Breast epithelium (tissue), 3 donors: ENCODE data around the gene KCND2.

Experiments
- CTCF ChIP-seq, 3 donors: fragments of 450-650 bp; IDR thresholded peaks; one replicate each; pipeline ENCODE4 v1.5.1; 2016 to 2017; ENCODE audit warnings: antibody characterized with exemption in 3 of 3, mild to moderate bottlenecking in 3 of 3, moderate library complexity in 3 of 3
- POLR2A ChIP-seq: fragments of 450-650 bp; IDR thresholded peaks from one replicate; pipeline ENCODE4 v1.6.1; 2016; ENCODE audit warnings: antibody characterized with exemption, mild to moderate bottlenecking, moderate library complexity

GRCh38 chr7:120475994-120476393, 203.0 kb downstream of the KCND2 start:
- TF ChIP-seq CTCF (IDR thresholded peaks at IDR 0.05) = no peak
- TF ChIP-seq POLR2A = no peak
